ENCODE data around the gene STRIP1.
"Not testable (repeated sequence)": the region's sequence is repeated elsewhere in the genome, so short reads cannot be mapped to it uniquely, and the experiment has no call there.

Gene STRIP1

GRCh38 chr1:110011527-110012041, 22.8 kb upstream of the STRIP1 start:
- no peaks in the 10 kb centered on the region for H3K4me1 ChIP-seq (ENCODE audit: insufficient read depth, insufficient read length)
- TF ChIP-seq ZNF274 (IDR thresholded peaks at IDR 0.05; ENCODE audit: low read depth, low read length) = no peak
- TF ChIP-seq YY1 (IDR thresholded peaks at IDR 0.05; ENCODE audit: insufficient read depth, insufficient read length) = no peak
- TF ChIP-seq SUZ12 (IDR thresholded peaks at IDR 0.05; ENCODE audit: extremely low read depth, insufficient read depth, insufficient read length) = no peak
- H3K9ac ChIP-seq (ENCODE audit: insufficient read length, low read depth) = no peak overlapping the region
- no peaks in the 10 kb centered on the region for H3K27me3 ChIP-seq (ENCODE audit: insufficient read depth, insufficient read length)
- no peaks in the 10 kb centered on the region for H3K9me3 ChIP-seq (ENCODE audit: insufficient read depth, low read length)
- no peak overlapping the region for H3K4me3 ChIP-seq (ENCODE audit: insufficient read length, low read depth)
- H3K36me3 ChIP-seq (ENCODE audit: insufficient read depth, insufficient read length, low read length) = peaks cover 85% of the 10 kb centered on the region
- peak; percentile 40 for DNase-seq (ENCODE audit: low read depth, low spot score)

GRCh38 chr1:110012100-110012780, 22.2 kb upstream of the STRIP1 start:
- H3K36me3 ChIP-seq (ENCODE audit: insufficient read depth, insufficient read length, low read length) = peaks cover 86% of the 10 kb centered on the region
- no peak for TF ChIP-seq ZNF274 (IDR thresholded peaks at IDR 0.05; ENCODE audit: low read depth, low read length)
- TF ChIP-seq SUZ12 (IDR thresholded peaks at IDR 0.05; ENCODE audit: extremely low read depth, insufficient read depth, insufficient read length) = no peak
- no peak for TF ChIP-seq YY1 (IDR thresholded peaks at IDR 0.05; ENCODE audit: insufficient read depth, insufficient read length)
- no peaks in the 10 kb centered on the region for H3K9me3 ChIP-seq (ENCODE audit: insufficient read depth, low read length)
- no peak overlapping the region for H3K4me3 ChIP-seq (ENCODE audit: insufficient read length, low read depth)
- no peaks in the 10 kb centered on the region for H3K4me1 ChIP-seq (ENCODE audit: insufficient read depth, insufficient read length)
- no peak for DNase-seq (ENCODE audit: low read depth, low spot score)
- no peaks in the 10 kb centered on the region for H3K27me3 ChIP-seq (ENCODE audit: insufficient read depth, insufficient read length)
- H3K9ac ChIP-seq (ENCODE audit: insufficient read length, low read depth) = no peak overlapping the region

GRCh38 chr1:110017792-110018191, 16.6 kb upstream of the STRIP1 start:
- no peak overlapping the region for H3K9ac ChIP-seq (ENCODE audit: insufficient read length, low read depth)
- H3K9me3 ChIP-seq (ENCODE audit: insufficient read depth, low read length) = no peaks in the 10 kb centered on the region
- no peak overlapping the region for H3K4me3 ChIP-seq (ENCODE audit: insufficient read length, low read depth)
- DNase-seq (ENCODE audit: low read depth, low spot score) = no peak
- peaks cover 96% of the 10 kb centered on the region for H3K36me3 ChIP-seq (ENCODE audit: insufficient read depth, insufficient read length, low read length)
- no peak for TF ChIP-seq ZNF274 (IDR thresholded peaks at IDR 0.05; ENCODE audit: low read depth, low read length)
- no peak for TF ChIP-seq SUZ12 (IDR thresholded peaks at IDR 0.05; ENCODE audit: extremely low read depth, insufficient read depth, insufficient read length)
- TF ChIP-seq YY1 (IDR thresholded peaks at IDR 0.05; ENCODE audit: insufficient read depth, insufficient read length) = no peak
- no peaks in the 10 kb centered on the region for H3K4me1 ChIP-seq (ENCODE audit: insufficient read depth, insufficient read length)
- H3K27me3 ChIP-seq (ENCODE audit: insufficient read depth, insufficient read length) = no peaks in the 10 kb centered on the region

GRCh38 chr1:110018396-110018795, 16.0 kb upstream of the STRIP1 start:
- no peak for DNase-seq (ENCODE audit: low read depth, low spot score)
- Histone ChIP-seq H3K36me3 (ENCODE audit: insufficient read depth, insufficient read length, low read length) (peaks cover 96% of the 10 kb centered on the region), H3K27me3 (ENCODE audit: insufficient read depth, insufficient read length) (no peaks in the 10 kb centered on the region), H3K4me1 (ENCODE audit: insufficient read depth, insufficient read length) (no peaks in the 10 kb centered on the region), H3K4me3 (ENCODE audit: insufficient read length, low read depth) (no peak overlapping the region), H3K9me3 (ENCODE audit: insufficient read depth, low read length) (no peaks in the 10 kb centered on the region), H3K9ac (ENCODE audit: insufficient read length, low read depth) (no peak overlapping the region)
- no peak for TF ChIP-seq ZNF274 (IDR thresholded peaks at IDR 0.05; ENCODE audit: low read depth, low read length)
- no peak for TF ChIP-seq YY1 (IDR thresholded peaks at IDR 0.05; ENCODE audit: insufficient read depth, insufficient read length)
- no peak for TF ChIP-seq SUZ12 (IDR thresholded peaks at IDR 0.05; ENCODE audit: extremely low read depth, insufficient read depth, insufficient read length)

DNA sequence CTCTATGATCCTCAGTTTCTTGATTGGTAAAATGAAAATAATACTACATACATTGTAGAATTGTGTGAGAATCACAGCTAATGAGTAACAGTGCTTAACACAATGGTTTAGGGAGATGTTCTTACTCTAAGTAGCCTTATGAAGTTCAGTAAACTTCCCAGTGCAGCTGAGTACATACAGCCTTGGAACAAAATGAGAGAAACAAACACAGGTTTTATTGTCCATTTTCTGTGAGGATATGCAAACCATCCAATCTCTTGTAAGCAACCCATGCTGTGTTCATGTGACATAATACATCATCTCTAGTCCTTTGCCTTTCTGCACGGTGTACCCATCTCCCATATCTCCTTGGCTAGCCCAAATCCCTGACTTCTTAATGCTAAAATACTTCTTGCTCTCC, 14.7 kb upstream of the STRIP1 start:
- H3K27me3 ChIP-seq (ENCODE audit: insufficient read depth, insufficient read length) = no peaks in the 10 kb centered on the region
- no peak overlapping the region for H3K4me3 ChIP-seq (ENCODE audit: insufficient read length, low read depth)
- H3K4me1 ChIP-seq (ENCODE audit: insufficient read depth, insufficient read length) = no peaks in the 10 kb centered on the region
- no peak overlapping the region for H3K9ac ChIP-seq (ENCODE audit: insufficient read length, low read depth)
- peaks cover 100% of the 10 kb centered on the region for H3K36me3 ChIP-seq (ENCODE audit: insufficient read depth, insufficient read length, low read length)
- H3K9me3 ChIP-seq (ENCODE audit: insufficient read depth, low read length) = no peaks in the 10 kb centered on the region
- TF ChIP-seq ZNF274 (IDR thresholded peaks at IDR 0.05; ENCODE audit: low read depth, low read length) (no peak), YY1 (IDR thresholded peaks at IDR 0.05; ENCODE audit: insufficient read depth, insufficient read length) (no peak), SUZ12 (IDR thresholded peaks at IDR 0.05; ENCODE audit: extremely low read depth, insufficient read depth, insufficient read length) (no peak)
- DNase-seq (ENCODE audit: low read depth, low spot score) = no peak

DNA sequence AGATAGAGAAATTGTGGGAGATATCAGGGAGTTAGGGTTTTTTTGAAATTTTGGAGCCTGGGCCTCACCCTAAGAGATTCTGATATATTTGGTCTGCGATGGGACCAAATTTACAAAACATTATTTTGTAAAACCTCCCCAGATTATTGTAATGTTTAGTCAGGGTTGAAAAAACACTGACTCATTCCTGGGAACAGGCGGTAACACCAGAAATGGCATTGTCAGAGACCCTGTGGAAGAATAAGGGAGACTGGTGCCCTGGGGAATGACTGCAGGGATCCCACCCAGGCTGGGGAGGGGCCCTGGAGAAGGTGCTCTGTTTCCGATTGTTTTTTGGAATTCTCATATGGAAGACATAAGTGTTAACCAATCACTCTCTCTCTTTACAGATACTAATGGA, 13.1 kb upstream of the STRIP1 start:
- H3K4me1 ChIP-seq (ENCODE audit: insufficient read depth, insufficient read length) = no peaks in the 10 kb centered on the region
- no peak overlapping the region for H3K9ac ChIP-seq (ENCODE audit: insufficient read length, low read depth)
- no peaks in the 10 kb centered on the region for H3K27me3 ChIP-seq (ENCODE audit: insufficient read depth, insufficient read length)
- TF ChIP-seq YY1 (IDR thresholded peaks at IDR 0.05; ENCODE audit: insufficient read depth, insufficient read length) (no peak), ZNF274 (IDR thresholded peaks at IDR 0.05; ENCODE audit: low read depth, low read length) (no peak), SUZ12 (IDR thresholded peaks at IDR 0.05; ENCODE audit: extremely low read depth, insufficient read depth, insufficient read length) (no peak)
- no peak for DNase-seq (ENCODE audit: low read depth, low spot score)
- H3K4me3 ChIP-seq (ENCODE audit: insufficient read length, low read depth) = no peak overlapping the region
- no peaks in the 10 kb centered on the region for H3K9me3 ChIP-seq (ENCODE audit: insufficient read depth, low read length)
- H3K36me3 ChIP-seq (ENCODE audit: insufficient read depth, insufficient read length, low read length) = peaks cover 91% of the 10 kb centered on the region

DNA sequence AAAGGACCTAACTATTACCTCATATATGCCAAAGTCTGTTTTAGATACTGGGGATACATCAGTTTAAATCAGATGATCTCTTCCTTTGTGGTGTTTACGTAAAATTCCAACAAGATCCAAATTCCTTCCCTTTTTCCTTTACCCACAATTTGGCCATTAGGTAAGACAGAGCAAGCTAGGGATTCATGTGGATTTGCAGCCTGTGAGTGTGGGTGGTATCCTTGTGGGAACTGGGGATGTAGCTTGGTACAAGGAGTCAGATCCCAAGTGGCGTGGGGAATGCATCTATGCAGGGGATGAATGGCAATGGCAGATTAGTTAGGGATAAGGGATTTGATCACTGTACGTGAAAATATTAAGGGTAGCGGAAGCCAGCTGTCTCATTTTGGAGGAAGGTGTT, 9.8 kb upstream of the STRIP1 start:
- no peak for DNase-seq (ENCODE audit: low read depth, low spot score)
- no peaks in the 10 kb centered on the region for H3K4me1 ChIP-seq (ENCODE audit: insufficient read depth, insufficient read length)
- TF ChIP-seq SUZ12 (IDR thresholded peaks at IDR 0.05; ENCODE audit: extremely low read depth, insufficient read depth, insufficient read length) = no peak
- TF ChIP-seq ZNF274 (IDR thresholded peaks at IDR 0.05; ENCODE audit: low read depth, low read length) = no peak
- no peak for TF ChIP-seq YY1 (IDR thresholded peaks at IDR 0.05; ENCODE audit: insufficient read depth, insufficient read length)
- no peaks in the 10 kb centered on the region for H3K27me3 ChIP-seq (ENCODE audit: insufficient read depth, insufficient read length)
- no peak overlapping the region for H3K9ac ChIP-seq (ENCODE audit: insufficient read length, low read depth)
- peaks cover 58% of the 10 kb centered on the region for H3K36me3 ChIP-seq (ENCODE audit: insufficient read depth, insufficient read length, low read length)
- no peaks in the 10 kb centered on the region for H3K9me3 ChIP-seq (ENCODE audit: insufficient read depth, low read length)
- H3K4me3 ChIP-seq (ENCODE audit: insufficient read length, low read depth) = no peak overlapping the region

- H3K27me3 ChIP-seq (ENCODE audit: insufficient read depth, insufficient read length); DNase-seq (ENCODE audit: low read depth, low spot score); H3K4me1 ChIP-seq (ENCODE audit: insufficient read depth, insufficient read length); H3K9ac ChIP-seq (ENCODE audit: insufficient read length, low read depth); H3K9me3 ChIP-seq (ENCODE audit: insufficient read depth, low read length); H3K4me3 ChIP-seq (ENCODE audit: insufficient read length, low read depth); H3K36me3 ChIP-seq (ENCODE audit: insufficient read depth, insufficient read length, low read length): not testable (repeated sequence)
Measured at GRCh38 chr1:110030687-110031086, 3.7 kb upstream of the STRIP1 start.
